HEK293 (cell line): ENCODE data around the gene ACTRT1.

Experiments used
- CTCF ChIA-PET: fragments of 350-600 bp; formaldehyde crosslinking; extraction: SDS; loops from one replicate; lab custom pipeline; 2021; ENCODE audit warnings: antibody characterized with exemption; lab: Yijun Ruan, JAX
- POLR2A ChIA-PET: fragments of 300-600 bp; formaldehyde crosslinking; extraction: SDS; loops from one replicate; lab custom pipeline; 2020; ENCODE audit warnings: antibody characterized with exemption, inconsistent platforms; lab: Yijun Ruan, JAX
- H3K27ac ChIP-seq: fragments of 200-500 bp; sonication (Bioruptor generic); 2 replicates; pipeline ENCODE4 v1.5.1; 2014; ENCODE audit warnings: low read depth, low read length, control low read depth, inconsistent platforms; ENCODE audit errors: extremely low read depth
- H3K36me3 ChIP-seq, 2 experiments: fragments of 200-500 bp in 1 of 2; sonication (Bioruptor generic) in 1 of 2; 1 replicate in 1 of 2; 2 replicates in 1 of 2; pipeline ENCODE4 v1.5.1; 2014 to 2017; ENCODE audit warnings: inconsistent platforms in 2 of 2, low read length in 2 of 2; ENCODE audit not compliant: control insufficient read depth in 2 of 2, insufficient read depth in 1 of 2
- H3K4me1 ChIP-seq: fragments of 200-500 bp; sonication (Bioruptor generic); 2 replicates; pipeline ENCODE4 v1.5.1; 2014; ENCODE audit warnings: mild to moderate bottlenecking, low read length, inconsistent platforms; ENCODE audit not compliant: control insufficient read depth, insufficient read depth
- H3K4me3 ChIP-seq: 2 replicates; pipeline ENCODE4 v1.5.1; 2011; ENCODE audit warnings: low read depth, mild to moderate bottlenecking, control low read depth, low read length, moderate library complexity
- H3K9me3 ChIP-seq: fragments of 200-500 bp; sonication (Bioruptor generic); 2 replicates; pipeline ENCODE4 v1.5.1; 2014; ENCODE audit warnings: low read depth, low read length, inconsistent platforms; ENCODE audit not compliant: control insufficient read depth, insufficient read depth
- GFI1B ChIP-seq: fragments of 450-650 bp; formaldehyde crosslinking; IDR thresholded peaks from 2 replicates; pipeline ENCODE4 v1.5.1; 2016; ENCODE audit warnings: missing biosample characterization, missing genetic modification characterization
- GLIS1 ChIP-seq: fragments of 450-650 bp; formaldehyde crosslinking; IDR thresholded peaks from 2 replicates; pipeline ENCODE4 v1.5.1; 2016; ENCODE audit warnings: missing biosample characterization, missing genetic modification characterization
- KLF10 ChIP-seq: fragments of 450-650 bp; IDR thresholded peaks from 2 replicates; pipeline ENCODE4 v1.5.1; 2018; ENCODE audit warnings: missing biosample characterization, mild to moderate bottlenecking, missing genetic modification characterization
- TSHZ1 ChIP-seq: fragments of 450-650 bp; formaldehyde crosslinking; IDR thresholded peaks from 2 replicates; pipeline ENCODE4 v1.5.1; 2016; ENCODE audit warnings: missing biosample characterization, missing genetic modification characterization, borderline replicate concordance
- WT1 ChIP-seq: fragments of 450-650 bp; formaldehyde crosslinking; IDR thresholded peaks from 2 replicates; pipeline ENCODE4 v1.5.1; 2016; ENCODE audit warnings: missing biosample characterization, missing genetic modification characterization
- ZBTB26 ChIP-seq: fragments of 450-650 bp; formaldehyde crosslinking; optimal IDR thresholded peaks from 2 replicates; pipeline ENCODE3; 2016; ENCODE audit warnings: missing biosample characterization, mild to moderate bottlenecking, missing genetic modification characterization
- ZNF394 ChIP-seq: fragments of 450-650 bp; formaldehyde crosslinking; IDR thresholded peaks from 2 replicates; pipeline ENCODE4 v1.5.1; 2016; ENCODE audit warnings: missing biosample characterization, missing genetic modification characterization, mild to moderate bottlenecking, moderate library complexity, borderline replicate concordance
- ZNF629 ChIP-seq: fragments of 450-650 bp; formaldehyde crosslinking; IDR thresholded peaks from 2 replicates; pipeline ENCODE4 v1.5.1; 2017; ENCODE audit warnings: missing biosample characterization, missing genetic modification characterization
- ZNF843 ChIP-seq: fragments of 450-650 bp; formaldehyde crosslinking; IDR thresholded peaks from 2 replicates; pipeline ENCODE4 v1.5.1; 2016; ENCODE audit warnings: missing biosample characterization, missing genetic modification characterization
- TF ChIP-seq, protein P1 (sequence below): fragments of 450-650 bp; formaldehyde crosslinking; IDR thresholded peaks from 2 replicates; pipeline ENCODE4 v1.5.1; 2016; ENCODE audit warnings: missing biosample characterization, missing genetic modification characterization
- TF ChIP-seq, protein P2 (sequence below): fragments of 450-650 bp; formaldehyde crosslinking; IDR thresholded peaks from 2 replicates; pipeline ENCODE4 v1.5.1; 2016; ENCODE audit warnings: missing biosample characterization, missing genetic modification characterization, borderline replicate concordance
- TF ChIP-seq, protein P3 (sequence below): fragments of 450-650 bp; formaldehyde crosslinking; IDR thresholded peaks from 2 replicates; pipeline ENCODE4 v1.5.1; 2016; ENCODE audit warnings: missing biosample characterization, missing genetic modification characterization

ACTRT1 gene

DNA sequence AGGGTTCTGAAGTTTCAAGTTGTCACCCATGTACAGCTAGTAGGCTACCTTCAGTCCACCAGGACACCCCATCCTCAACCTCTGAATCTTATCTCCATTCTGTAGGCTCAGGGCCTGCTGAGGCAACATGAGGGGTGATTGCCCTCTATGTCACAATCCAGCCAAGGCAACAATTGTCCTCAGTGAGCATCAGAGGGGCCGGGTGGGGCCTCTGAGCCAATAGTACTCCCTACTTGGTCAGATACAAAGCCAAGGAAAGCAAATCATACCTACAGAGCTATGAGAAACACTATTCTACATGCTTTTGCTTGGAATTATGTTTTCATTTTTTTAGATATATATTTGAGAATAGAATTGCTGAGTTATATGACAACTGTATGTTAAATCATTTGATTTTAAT is at the start of gene ACTRT1:
TSS of gene ACTRT1 (minus strand) at position 101 of the 400 bp plus-strand sequence. CDS start 197 bp downstream, outside the sequence.
- Histone ChIP-seq H3K27ac (no peak within 1 kb of the TSS), H3K36me3 (no peaks in the 10 kb centered on the region), H3K9me3 (no peaks in the 10 kb centered on the region), H3K4me1 (no peaks in the 10 kb centered on the region), H3K4me3 (no peak within 1 kb of the TSS)
- TF ChIP-seq ZNF629 (tag by site-specific recombination) (no peak), ZNF394 (no peak), TSHZ1 (no peak), ZNF843 (tag by site-specific recombination) (no peak), GFI1B (no peak)
- TF ChIP-seq, protein P1, sequence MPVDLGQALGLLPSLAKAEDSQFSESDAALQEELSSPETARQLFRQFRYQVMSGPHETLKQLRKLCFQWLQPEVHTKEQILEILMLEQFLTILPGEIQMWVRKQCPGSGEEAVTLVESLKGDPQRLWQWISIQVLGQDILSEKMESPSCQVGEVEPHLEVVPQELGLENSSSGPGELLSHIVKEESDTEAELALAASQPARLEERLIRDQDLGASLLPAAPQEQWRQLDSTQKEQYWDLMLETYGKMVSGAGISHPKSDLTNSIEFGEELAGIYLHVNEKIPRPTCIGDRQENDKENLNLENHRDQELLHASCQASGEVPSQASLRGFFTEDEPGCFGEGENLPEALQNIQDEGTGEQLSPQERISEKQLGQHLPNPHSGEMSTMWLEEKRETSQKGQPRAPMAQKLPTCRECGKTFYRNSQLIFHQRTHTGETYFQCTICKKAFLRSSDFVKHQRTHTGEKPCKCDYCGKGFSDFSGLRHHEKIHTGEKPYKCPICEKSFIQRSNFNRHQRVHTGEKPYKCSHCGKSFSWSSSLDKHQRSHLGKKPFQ (tag by site-specific recombination): no peak
- CTCF ChIA-PET: no interaction called here
- POLR2A ChIA-PET: no interaction called here

DNA sequence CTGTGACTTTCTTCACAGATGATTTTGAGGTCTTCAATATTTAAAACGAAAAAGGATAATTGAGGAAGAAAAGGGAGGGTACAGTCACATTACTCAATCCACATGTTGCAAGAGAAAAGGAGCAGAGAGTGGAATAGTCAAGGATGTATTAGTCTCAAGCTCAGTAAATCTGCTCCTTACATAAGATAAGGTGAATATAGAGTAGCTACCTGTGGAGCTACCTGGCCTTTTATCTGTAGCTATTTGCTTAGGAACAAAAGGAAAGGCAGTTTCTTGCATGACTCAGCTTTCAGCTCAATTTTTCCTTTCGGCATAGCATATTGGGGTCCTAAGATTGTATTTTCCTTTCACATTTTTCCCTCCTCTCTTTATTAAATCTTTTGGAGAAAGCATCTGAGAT is 26.3 kb upstream of the ACTRT1 start:
- Histone ChIP-seq H3K4me1 (no peaks in the 10 kb centered on the region), H3K9me3 (no peaks in the 10 kb centered on the region), H3K27ac (no peak overlapping the region), H3K4me3 (no peak overlapping the region), H3K36me3 (no peaks in the 10 kb centered on the region)
- TF ChIP-seq, protein P2, sequence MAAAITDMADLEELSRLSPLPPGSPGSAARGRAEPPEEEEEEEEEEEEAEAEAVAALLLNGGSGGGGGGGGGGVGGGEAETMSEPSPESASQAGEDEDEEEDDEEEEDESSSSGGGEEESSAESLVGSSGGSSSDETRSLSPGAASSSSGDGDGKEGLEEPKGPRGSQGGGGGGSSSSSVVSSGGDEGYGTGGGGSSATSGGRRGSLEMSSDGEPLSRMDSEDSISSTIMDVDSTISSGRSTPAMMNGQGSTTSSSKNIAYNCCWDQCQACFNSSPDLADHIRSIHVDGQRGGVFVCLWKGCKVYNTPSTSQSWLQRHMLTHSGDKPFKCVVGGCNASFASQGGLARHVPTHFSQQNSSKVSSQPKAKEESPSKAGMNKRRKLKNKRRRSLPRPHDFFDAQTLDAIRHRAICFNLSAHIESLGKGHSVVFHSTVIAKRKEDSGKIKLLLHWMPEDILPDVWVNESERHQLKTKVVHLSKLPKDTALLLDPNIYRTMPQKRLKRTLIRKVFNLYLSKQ: no peak
- TF ChIP-seq GLIS1: no peak
- no peak for TF ChIP-seq KLF10 (tag by site-specific recombination)
- no peak for TF ChIP-seq WT1 (tag by site-specific recombination)
- TF ChIP-seq, protein P3, sequence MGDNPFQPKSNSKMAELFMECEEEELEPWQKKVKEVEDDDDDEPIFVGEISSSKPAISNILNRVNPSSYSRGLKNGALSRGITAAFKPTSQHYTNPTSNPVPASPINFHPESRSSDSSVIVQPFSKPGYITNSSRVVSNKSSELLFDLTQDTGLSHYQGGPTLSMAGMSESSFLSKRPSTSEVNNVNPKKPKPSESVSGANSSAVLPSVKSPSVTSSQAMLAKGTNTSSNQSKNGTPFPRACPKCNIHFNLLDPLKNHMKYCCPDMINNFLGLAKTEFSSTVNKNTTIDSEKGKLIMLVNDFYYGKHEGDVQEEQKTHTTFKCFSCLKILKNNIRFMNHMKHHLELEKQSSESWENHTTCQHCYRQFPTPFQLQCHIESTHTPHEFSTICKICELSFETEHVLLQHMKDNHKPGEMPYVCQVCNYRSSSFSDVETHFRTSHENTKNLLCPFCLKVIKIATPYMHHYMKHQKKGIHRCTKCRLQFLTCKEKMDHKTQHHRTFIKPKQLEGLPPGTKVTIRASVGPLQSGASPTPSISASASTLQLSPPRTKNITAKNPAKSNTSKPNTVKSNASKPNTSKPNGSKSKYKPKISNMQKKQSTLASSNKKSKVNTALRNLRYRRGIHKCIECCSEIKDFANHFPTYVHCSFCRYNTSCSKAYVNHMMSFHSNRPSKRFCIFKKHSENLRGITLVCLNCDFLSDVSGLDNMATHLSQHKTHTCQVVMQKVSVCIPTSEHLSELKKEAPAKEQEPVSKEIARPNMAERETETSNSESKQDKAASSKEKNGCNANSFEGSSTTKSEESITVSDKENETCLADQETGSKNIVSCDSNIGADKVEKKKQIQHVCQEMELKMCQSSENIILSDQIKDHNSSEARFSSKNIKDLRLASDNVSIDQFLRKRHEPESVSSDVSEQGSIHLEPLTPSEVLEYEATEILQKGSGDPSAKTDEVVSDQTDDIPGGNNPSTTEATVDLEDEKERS (tag by site-specific recombination): no peak
- no peak for TF ChIP-seq ZBTB26 (tag by site-specific recombination)
- ChIA-PET CTCF (interaction anchor here (0.5 to 0.7 kb wide), 3 partner anchors 44 to 548 kb away, joined by 3 to 5 read pairs (median 4); no protein-coding TSS in a partner anchor), POLR2A (no interaction called here)
